ENCODE results near the gene FGF3. TPM values are rescaled to one million over a fixed set of nuclear protein-coding genes. Genes with fewer than 3 reads are reported as not detected.
A peak's percentile ranks its signal among the peaks of the same experiment; 100 is the strongest.
"Not testable (repeated sequence)": the region's sequence is repeated elsewhere in the genome, so short reads cannot be mapped to it uniquely, and the experiment has no call there.

FGF3 gene
- total RNA-seq, 1 donor from 2014 or later = not detected

DNA sequence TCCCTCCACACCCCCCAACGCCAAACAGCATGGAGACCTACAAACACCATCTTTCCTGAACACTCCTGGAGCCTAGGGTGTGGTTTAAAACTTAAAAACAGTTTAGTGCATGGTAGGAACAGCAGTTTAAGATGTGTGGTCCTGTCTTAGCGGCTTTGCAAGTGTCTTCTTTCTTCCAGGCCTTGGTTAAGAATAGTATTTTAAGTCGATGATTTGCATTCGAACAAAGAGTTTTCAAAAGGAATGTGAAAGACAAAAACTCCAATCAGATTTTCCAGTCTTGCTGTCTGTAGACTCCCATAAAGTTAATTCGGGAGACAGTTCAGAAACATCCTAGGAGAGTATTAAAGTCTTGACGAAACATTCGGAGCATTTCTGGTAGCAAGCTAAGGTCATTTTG is 47.8 kb downstream of the FGF3 start:
- H3K27ac Mint-ChIP-seq = no peak overlapping the region

DNA sequence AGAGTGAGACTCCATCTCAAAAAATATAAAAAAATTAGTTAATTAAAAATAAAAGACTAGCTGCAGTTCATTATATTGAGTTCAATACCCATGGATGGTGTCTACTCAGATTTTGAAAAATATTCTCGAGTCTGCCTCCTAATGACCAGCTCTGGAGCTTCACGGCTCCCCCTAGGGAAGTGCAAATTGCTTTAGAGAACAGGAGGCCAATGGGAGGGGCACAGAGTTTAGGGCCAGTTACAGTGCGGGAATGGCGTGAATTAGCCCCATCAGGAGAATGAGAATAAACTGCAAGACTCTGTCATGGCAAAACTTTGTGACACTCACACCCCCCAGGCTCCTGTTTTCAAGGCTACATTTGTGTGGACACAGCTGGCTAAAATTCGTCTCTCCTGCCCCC is 48.7 kb downstream of the FGF3 start:
- Histone ChIP-seq H3K9me3 (ENCODE audit: low read depth) (no peaks in the 10 kb centered on the region), H3K27me3 (peaks cover 48% of the 10 kb centered on the region), H3K4me3 (no peak overlapping the region), H3K9ac (no peak overlapping the region), H2AFZ (replicated peaks) (no peak overlapping the region), H3K79me2 (ENCODE audit: low read depth) (no peaks in the 10 kb centered on the region), H3K27ac (no peak overlapping the region), H3K36me3 (no peaks in the 10 kb centered on the region), H3F3A (ENCODE audit: low read depth) (peaks cover 29% of the 10 kb centered on the region), H3K4me2 (peak overlapping the region; percentile 43), H3K4me1 (peaks cover 54% of the 10 kb centered on the region), H4K20me1 (ENCODE audit: low read depth) (peaks cover 13% of the 10 kb centered on the region)
- H3K27ac Mint-ChIP-seq = no peak overlapping the region
- no peaks in the 10 kb centered on the region for H3K9me3 Mint-ChIP-seq
- no peaks in the 10 kb centered on the region for H3K36me3 Mint-ChIP-seq
- peak; percentile 63 for DNase-seq (ENCODE audit: low spot score)
- H3K4me3 Mint-ChIP-seq = no peak overlapping the region
- TF ChIP-seq, protein P1, sequence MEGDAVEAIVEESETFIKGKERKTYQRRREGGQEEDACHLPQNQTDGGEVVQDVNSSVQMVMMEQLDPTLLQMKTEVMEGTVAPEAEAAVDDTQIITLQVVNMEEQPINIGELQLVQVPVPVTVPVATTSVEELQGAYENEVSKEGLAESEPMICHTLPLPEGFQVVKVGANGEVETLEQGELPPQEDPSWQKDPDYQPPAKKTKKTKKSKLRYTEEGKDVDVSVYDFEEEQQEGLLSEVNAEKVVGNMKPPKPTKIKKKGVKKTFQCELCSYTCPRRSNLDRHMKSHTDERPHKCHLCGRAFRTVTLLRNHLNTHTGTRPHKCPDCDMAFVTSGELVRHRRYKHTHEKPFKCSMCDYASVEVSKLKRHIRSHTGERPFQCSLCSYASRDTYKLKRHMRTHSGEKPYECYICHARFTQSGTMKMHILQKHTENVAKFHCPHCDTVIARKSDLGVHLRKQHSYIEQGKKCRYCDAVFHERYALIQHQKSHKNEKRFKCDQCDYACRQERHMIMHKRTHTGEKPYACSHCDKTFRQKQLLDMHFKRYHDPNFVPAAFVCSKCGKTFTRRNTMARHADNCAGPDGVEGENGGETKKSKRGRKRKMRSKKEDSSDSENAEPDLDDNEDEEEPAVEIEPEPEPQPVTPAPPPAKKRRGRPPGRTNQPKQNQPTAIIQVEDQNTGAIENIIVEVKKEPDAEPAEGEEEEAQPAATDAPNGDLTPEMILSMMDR (IDR thresholded peaks at IDR 0.05) = peak; percentile 30
- no peak for TF ChIP-seq EZH2 (IDR thresholded peaks at IDR 0.05)
- TF ChIP-seq EZH2phosphoT487 (IDR thresholded peaks at IDR 0.05) = no peak
- peaks cover 5% of the 10 kb centered on the region for H3K4me1 Mint-ChIP-seq
- peaks cover 41% of the 10 kb centered on the region for H3K27me3 Mint-ChIP-seq (ENCODE audit: insufficient read depth, low read depth)

More for the DNA sequence above, 47.8 kb downstream of the FGF3 start:
- Histone ChIP-seq H3K9me3 (ENCODE audit: low read depth) (no peaks in the 10 kb centered on the region), H2AFZ (replicated peaks) (no peak overlapping the region), H3K4me3 (no peak overlapping the region), H3K4me2 (peak overlapping the region; percentile 43), H3K27ac (no peak overlapping the region), H3F3A (ENCODE audit: low read depth) (peaks cover 29% of the 10 kb centered on the region), H3K4me1 (peaks cover 55% of the 10 kb centered on the region), H3K36me3 (no peaks in the 10 kb centered on the region), H3K9ac (no peak overlapping the region), H3K79me2 (ENCODE audit: low read depth) (no peaks in the 10 kb centered on the region), H3K27me3 (peaks cover 57% of the 10 kb centered on the region), H4K20me1 (ENCODE audit: low read depth) (peaks cover 13% of the 10 kb centered on the region)
- Mint-ChIP-seq H3K36me3 (no peaks in the 10 kb centered on the region), H3K4me1 (peaks cover 5% of the 10 kb centered on the region), H3K27me3 (ENCODE audit: insufficient read depth, low read depth) (peaks cover 44% of the 10 kb centered on the region), H3K4me3 (no peak overlapping the region), H3K9me3 (no peaks in the 10 kb centered on the region)
- no peak for TF ChIP-seq EZH2phosphoT487 (IDR thresholded peaks at IDR 0.05)
- TF ChIP-seq, protein P1 (IDR thresholded peaks at IDR 0.05) = no peak
- no peak for TF ChIP-seq EZH2 (IDR thresholded peaks at IDR 0.05)
- DNase-seq (ENCODE audit: low spot score) = peak; percentile 55

DNA sequence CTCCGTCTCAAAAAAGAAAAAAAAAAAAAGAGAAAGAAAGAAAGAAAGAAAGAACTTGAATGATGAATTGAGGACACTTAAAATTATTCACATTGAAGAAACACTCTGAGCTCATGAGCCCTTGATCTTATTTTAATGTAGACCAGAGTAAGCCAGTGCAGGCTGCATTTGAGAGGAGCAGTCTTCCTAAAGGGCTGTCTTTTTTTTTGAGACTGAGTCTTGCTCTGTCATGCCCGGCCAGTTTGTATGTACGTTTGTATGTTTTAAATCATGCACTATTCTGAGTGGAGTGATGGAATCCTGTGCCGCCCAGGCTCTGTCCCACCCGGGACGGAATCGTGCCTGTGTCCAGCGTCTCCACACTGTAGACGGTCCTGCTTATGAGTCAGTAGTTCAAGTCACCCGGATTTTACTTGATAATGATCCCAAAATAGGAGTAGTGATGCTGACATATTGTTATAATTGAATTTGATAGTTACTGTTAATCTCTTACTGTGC is 53.7 kb downstream of the FGF3 start:
- no peak overlapping the region for H2AFZ ChIP-seq (replicated peaks)
- no peaks in the 10 kb centered on the region for H3K36me3 Mint-ChIP-seq

DNA sequence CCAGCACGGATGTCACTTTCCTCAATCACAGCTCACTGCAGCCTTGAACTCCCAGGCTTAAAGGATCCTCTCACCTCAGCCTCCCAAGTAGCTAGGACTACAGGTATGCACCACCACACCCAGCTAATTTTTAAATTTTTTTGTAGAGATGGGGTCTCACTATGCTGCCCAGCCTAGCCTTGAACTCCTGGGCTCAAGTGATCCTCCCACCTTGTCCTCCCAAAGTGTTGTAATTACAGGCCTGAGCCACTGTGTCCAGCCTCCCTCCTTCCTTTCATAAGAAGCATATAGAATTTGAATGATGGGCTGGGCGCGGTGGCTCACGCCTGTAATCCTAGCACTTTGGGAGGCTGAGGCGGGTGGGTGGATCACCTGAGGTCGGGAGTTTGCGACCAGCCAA is 54.3 kb downstream of the FGF3 start:
- H3K27ac ChIP-seq; H3K9me3 Mint-ChIP-seq; H3K36me3 Mint-ChIP-seq; H3K4me3 ChIP-seq; H3K4me1 ChIP-seq; H3F3A ChIP-seq (ENCODE audit: low read depth); H2AFZ ChIP-seq (replicated peaks); H3K4me2 ChIP-seq; DNase-seq (ENCODE audit: low spot score); H3K27ac Mint-ChIP-seq; H3K4me1 Mint-ChIP-seq; H3K27me3 ChIP-seq; H4K20me1 ChIP-seq (ENCODE audit: low read depth); H3K4me3 Mint-ChIP-seq; H3K9me3 ChIP-seq (ENCODE audit: low read depth); H3K36me3 ChIP-seq; H3K9ac ChIP-seq; H3K79me2 ChIP-seq (ENCODE audit: low read depth): not testable (repeated sequence)
- peaks cover 10% of the 10 kb centered on the region for H3K27me3 Mint-ChIP-seq (ENCODE audit: insufficient read depth, low read depth)

More for the DNA sequence above, 53.7 kb downstream of the FGF3 start:
- no peak overlapping the region for H3K4me3 ChIP-seq
- H3F3A ChIP-seq (ENCODE audit: low read depth) = no peaks in the 10 kb centered on the region
- no peaks in the 10 kb centered on the region for H3K36me3 ChIP-seq
- H3K4me3 Mint-ChIP-seq = no peak overlapping the region
- no peaks in the 10 kb centered on the region for H3K79me2 ChIP-seq (ENCODE audit: low read depth)
- no peak overlapping the region for H3K27ac ChIP-seq
- H3K27me3 Mint-ChIP-seq (ENCODE audit: insufficient read depth, low read depth) = peaks cover 12% of the 10 kb centered on the region
- DNase-seq (ENCODE audit: low spot score) = no peak
- no peak for TF ChIP-seq EZH2phosphoT487 (IDR thresholded peaks at IDR 0.05)
- TF ChIP-seq, protein P1 (IDR thresholded peaks at IDR 0.05) = no peak
- TF ChIP-seq EZH2 (IDR thresholded peaks at IDR 0.05) = no peak
- no peaks in the 10 kb centered on the region for H3K9me3 Mint-ChIP-seq
- H3K27ac Mint-ChIP-seq = no peak overlapping the region
- no peaks in the 10 kb centered on the region for H4K20me1 ChIP-seq (ENCODE audit: low read depth)
- no peak overlapping the region for H3K4me2 ChIP-seq
- H3K4me1 ChIP-seq = peaks cover 5% of the 10 kb centered on the region
- no peaks in the 10 kb centered on the region for H3K27me3 ChIP-seq
- H3K9me3 ChIP-seq (ENCODE audit: low read depth) = no peaks in the 10 kb centered on the region
- H3K9ac ChIP-seq = no peak overlapping the region
- peaks cover 3% of the 10 kb centered on the region for H3K4me1 Mint-ChIP-seq

All from neural progenitor cell (in vitro differentiated cells).